H1 (cell line): ENCODE data around the gene AGPAT4. TPM values are rescaled to one million over a fixed set of nuclear protein-coding genes. Genes with fewer than 3 reads are reported as not detected.

ENCODE experiments used
- ASH2L ChIP-seq: fragments of 200-600, 300-600 bp; sonication (generic); IDR thresholded peaks from one replicate; pipeline ENCODE4 v1.7.1; 2017; ENCODE audit warnings: low read length
- CTBP2 ChIP-seq: IDR thresholded peaks from 2 replicates; pipeline ENCODE4 v1.7.0; 2011; ENCODE audit warnings: borderline replicate concordance, mild to moderate bottlenecking, moderate library complexity, mixed read lengths, low read length; ENCODE audit not compliant: insufficient read depth, insufficient read length
- GABPA ChIP-seq: IDR thresholded peaks from 2 replicates; pipeline ENCODE4 v1.6.1; 2011; ENCODE audit warnings: mild to moderate bottlenecking, low read length, moderate library complexity, borderline replicate concordance; ENCODE audit not compliant: insufficient read depth
- polyA plus RNA-seq, 7 experiments: library from polyadenylated mRNA; depleted of rRNA in 3 of 7; stranded (reverse) in 5 of 7; unstranded in 2 of 7; fragments of >200 nt in 5 of 7; fragments of 200-250 nt in 2 of 7; gene quantifications; 1 replicate in 5 of 7; 2 replicates in 1 of 7; 4 replicates in 1 of 7; pipeline versions ENCODE4 v1.2.1 to v1.2.3, GENCODE V29; 2011 to 2013; ENCODE audit warnings: missing spikeins in 2 of 7, mixed read lengths in 2 of 7
- total RNA-seq: library from RNA; stranded (reverse); fragmentation: NEBNext Ultra II Directional; extraction: Animal tissue kit (Norgen Biotek cat#: 25700); gene quantifications from 2 replicates; pipeline ENCODE4 v1.2.1, GENCODE V29; 2021

AGPAT4 gene
- total and polyA plus RNA-seq, 2 of the 8 experiments (the other 6 are each of a cell fraction or from before 2014, with no cell fraction given), result 13.5 to 23.8 TPM

DNA sequence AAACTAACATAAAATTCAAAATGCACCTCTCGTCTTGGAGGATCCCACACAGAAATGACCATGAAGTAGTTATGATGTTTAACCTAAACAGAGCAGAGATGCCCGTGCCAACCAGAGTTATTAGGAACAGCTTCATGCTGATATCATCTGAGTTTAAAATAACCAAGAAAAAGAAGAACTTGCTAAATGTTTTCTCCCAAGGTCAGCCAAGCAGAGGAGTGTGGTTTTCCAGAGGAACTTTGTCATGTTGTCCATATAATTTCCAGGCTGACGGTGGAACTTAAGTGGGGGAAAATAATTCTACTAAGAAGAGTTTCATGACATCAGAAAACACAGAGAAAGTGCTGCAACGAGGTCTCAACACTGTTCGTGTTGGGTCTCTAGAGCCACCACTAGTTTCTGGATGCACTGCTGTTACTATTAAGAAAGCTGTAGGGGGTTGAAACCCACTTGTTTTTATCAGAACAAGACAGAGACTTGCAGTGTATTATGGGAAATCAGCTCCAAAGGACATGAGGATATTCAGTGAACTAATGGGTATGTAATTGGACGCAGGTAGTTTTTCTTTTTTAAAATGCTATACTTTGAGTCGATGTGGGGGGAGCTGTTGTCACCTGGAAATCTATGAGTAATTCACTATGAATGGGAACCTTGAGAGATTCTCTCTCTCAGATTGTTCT is 5.2 kb downstream of the AGPAT4 start (continued):
- no peak for TF ChIP-seq ASH2L
- no peak for TF ChIP-seq GABPA
- no peak for TF ChIP-seq CTBP2
